ENCODE data around the gene NT5C2. TPM values are rescaled to one million over a fixed set of nuclear protein-coding genes. Genes with fewer than 3 reads are reported as not detected.
A peak's percentile ranks its signal among the peaks of the same experiment; 100 is the strongest.
"Not testable (repeated sequence)": the region's sequence is repeated elsewhere in the genome, so short reads cannot be mapped to it uniquely, and the experiment has no call there.

NT5C2 gene
- total RNA-seq, 1 donor from 2014 or later = 87.4 TPM

- ATAC-seq = no peak
Measured at GRCh38 chr10:103157246-103157645, 35.8 kb downstream of the NT5C2 start.

GRCh38 chr10:103155471-103156085, 37.5 kb downstream of the NT5C2 start:
- peak; percentile 9 for ATAC-seq

- peak; percentile 70 for ATAC-seq
Measured at GRCh38 chr10:103154521-103155299, 38.4 kb downstream of the NT5C2 start.

GRCh38 chr10:103153302-103154197, 39.5 kb downstream of the NT5C2 start:
- ATAC-seq = no peak

- ATAC-seq = no peak
Measured at GRCh38 chr10:103149991-103150622, 43.0 kb downstream of the NT5C2 start.

- no peak for ATAC-seq
Measured at GRCh38 chr10:103147645-103148044, 45.4 kb downstream of the NT5C2 start.

GRCh38 chr10:103145860-103146466, 47.1 kb downstream of the NT5C2 start:
- no peak for ATAC-seq

- no peak for ATAC-seq
Measured at GRCh38 chr10:103145046-103145445, 48.0 kb downstream of the NT5C2 start.

- no peak for ATAC-seq
Measured at GRCh38 chr10:103144041-103144440, 49.0 kb downstream of the NT5C2 start.

- ATAC-seq = not testable (repeated sequence)
Measured at GRCh38 chr10:103143641-103144040, 49.4 kb downstream of the NT5C2 start.

GRCh38 chr10:103141950-103142349, 51.1 kb downstream of the NT5C2 start:
- ATAC-seq = no peak

GRCh38 chr10:103140469-103140868, 52.6 kb downstream of the NT5C2 start:
- no peak for ATAC-seq

- ATAC-seq = peak; percentile 23
Measured at GRCh38 chr10:103139803-103140202, 53.3 kb downstream of the NT5C2 start.

- ATAC-seq = not testable (repeated sequence)
Measured at GRCh38 chr10:103135168-103135567, 57.9 kb downstream of the NT5C2 start.

- ATAC-seq = no peak
Measured at GRCh38 chr10:103130910-103131309, 62.2 kb downstream of the NT5C2 start.

- not testable (repeated sequence) for ATAC-seq
Measured at GRCh38 chr10:103130180-103130579, 62.9 kb downstream of the NT5C2 start.

- no peak for ATAC-seq
Measured at GRCh38 chr10:103127241-103127640, 65.8 kb downstream of the NT5C2 start.

GRCh38 chr10:103125323-103126267, 67.5 kb downstream of the NT5C2 start:
- ATAC-seq = no peak

- ATAC-seq = no peak
Measured at GRCh38 chr10:103124420-103125096, 68.5 kb downstream of the NT5C2 start.

- ATAC-seq = peak; percentile 29
Measured at GRCh38 chr10:103123282-103124024, 69.6 kb downstream of the NT5C2 start.

Data from esophagus mucosa (tissue), 1 donor.